HEK293 (cell line): Measurements from ENCODE around the gene MTX1.

Experiments
- ATF2 ChIP-seq: fragments of 450-650 bp; formaldehyde crosslinking; IDR thresholded peaks from 2 replicates; pipeline ENCODE4 v1.5.1; 2016; ENCODE audit warnings: missing biosample characterization, missing genetic modification characterization, low read depth
- BCL11A ChIP-seq: fragments of 450-650 bp; formaldehyde crosslinking; IDR thresholded peaks from 2 replicates; pipeline ENCODE4 v1.5.1; 2016; ENCODE audit warnings: low read depth, missing biosample characterization, missing genetic modification characterization
- GLIS1 ChIP-seq: fragments of 450-650 bp; formaldehyde crosslinking; IDR thresholded peaks from 2 replicates; pipeline ENCODE4 v1.5.1; 2016; ENCODE audit warnings: missing biosample characterization, missing genetic modification characterization
- HOXC10 ChIP-seq: sonication (generic); formaldehyde crosslinking; IDR thresholded peaks from 2 replicates; pipeline ENCODE4 v1.8.1; 2023; ENCODE audit warnings: mild to moderate bottlenecking, missing genetic modification reagents
- HOXD13 ChIP-seq: sonication (generic); formaldehyde crosslinking; IDR thresholded peaks from 2 replicates; pipeline ENCODE4 v1.8.0; 2022; ENCODE audit warnings: missing genetic modification reagents, borderline replicate concordance
- IKZF3 ChIP-seq: fragments of 450-650 bp; IDR thresholded peaks from 2 replicates; pipeline ENCODE4 v1.5.0; 2018; ENCODE audit warnings: missing biosample characterization, mild to moderate bottlenecking, missing genetic modification characterization, moderate library complexity
- KLF1 ChIP-seq: fragments of 450-650 bp; formaldehyde crosslinking; IDR thresholded peaks from 2 replicates; pipeline ENCODE4 v1.5.1; 2016; ENCODE audit warnings: missing biosample characterization, missing genetic modification characterization
- KLF16 ChIP-seq: fragments of 450-650 bp; formaldehyde crosslinking; IDR thresholded peaks from 2 replicates; pipeline ENCODE4 v1.5.1; 2017; ENCODE audit warnings: missing biosample characterization, missing genetic modification characterization
- KLF7 ChIP-seq: fragments of 450-650 bp; formaldehyde crosslinking; IDR thresholded peaks from 2 replicates; pipeline ENCODE4 v1.5.1; 2016; ENCODE audit warnings: missing biosample characterization, missing genetic modification characterization, borderline replicate concordance
- PRDM1 ChIP-seq: fragments of 450-650 bp; formaldehyde crosslinking; IDR thresholded peaks from 2 replicates; pipeline ENCODE4; 2016; ENCODE audit warnings: missing biosample characterization, missing genetic modification characterization
- SCRT1 ChIP-seq: fragments of 450-650 bp; formaldehyde crosslinking; IDR thresholded peaks from 2 replicates; pipeline ENCODE4 v1.5.1; 2016; ENCODE audit warnings: missing biosample characterization, missing genetic modification characterization, borderline replicate concordance
- SP7 ChIP-seq: fragments of 450-650 bp; formaldehyde crosslinking; IDR thresholded peaks from 2 replicates; pipeline ENCODE4 v1.5.1; 2016; ENCODE audit warnings: missing biosample characterization, missing genetic modification characterization
- TSHZ1 ChIP-seq: fragments of 450-650 bp; formaldehyde crosslinking; IDR thresholded peaks from 2 replicates; pipeline ENCODE4 v1.5.1; 2016; ENCODE audit warnings: missing biosample characterization, missing genetic modification characterization, borderline replicate concordance
- ZBTB21 ChIP-seq: fragments of 450-650 bp; formaldehyde crosslinking; IDR thresholded peaks from 2 replicates; pipeline ENCODE4 v1.5.1; 2017; ENCODE audit warnings: missing biosample characterization, missing genetic modification characterization
- ZIC2 ChIP-seq: fragments of 450-650 bp; formaldehyde crosslinking; IDR thresholded peaks from 2 replicates; pipeline ENCODE4 v1.5.1; 2016; ENCODE audit warnings: missing biosample characterization, missing genetic modification characterization
- ZNF184 ChIP-seq: fragments of 450-650 bp; IDR thresholded peaks from 2 replicates; pipeline ENCODE4 v1.5.1; 2018; ENCODE audit warnings: missing biosample characterization, mild to moderate bottlenecking, missing genetic modification characterization
- ZNF2 ChIP-seq: fragments of 450-650 bp; formaldehyde crosslinking; IDR thresholded peaks from 2 replicates; pipeline ENCODE4 v1.5.1; 2016; ENCODE audit warnings: missing biosample characterization, missing genetic modification characterization
- ZNF202 ChIP-seq: fragments of 450-650 bp; formaldehyde crosslinking; IDR thresholded peaks from 2 replicates; pipeline ENCODE4 v1.5.1; 2016; ENCODE audit warnings: missing biosample characterization, missing genetic modification characterization, borderline replicate concordance
- ZNF223 ChIP-seq: fragments of 450-650 bp; formaldehyde crosslinking; IDR thresholded peaks from 2 replicates; pipeline ENCODE4 v1.5.1; 2016; ENCODE audit warnings: missing biosample characterization, missing genetic modification characterization
- ZNF26 ChIP-seq: fragments of 450-650 bp; formaldehyde crosslinking; IDR thresholded peaks from 2 replicates; pipeline ENCODE4 v1.5.1; 2016; ENCODE audit warnings: missing biosample characterization, missing genetic modification characterization
- ZNF266 ChIP-seq: fragments of 450-650 bp; formaldehyde crosslinking; IDR thresholded peaks from 2 replicates; pipeline ENCODE4 v1.5.1; 2016; ENCODE audit warnings: missing biosample characterization, missing genetic modification characterization, low read depth
- ZNF274 ChIP-seq, 2 experiments: fragments of 200-500 bp in 1 of 2; fragments of 450-650 bp in 1 of 2; sonication (Bioruptor generic) in 1 of 2; formaldehyde crosslinking in 1 of 2; IDR thresholded peaks; 2 replicates each; pipeline versions ENCODE4 v1.5.1 to v1.6.1; 2014 to 2016; ENCODE audit warnings: borderline replicate concordance in 1 of 2, inconsistent platforms in 1 of 2, low read length in 1 of 2, missing biosample characterization in 1 of 2, missing genetic modification characterization in 1 of 2
- ZNF350 ChIP-seq: fragments of 450-650 bp; formaldehyde crosslinking; IDR thresholded peaks from 2 replicates; pipeline ENCODE4 v1.5.0; 2017; ENCODE audit warnings: missing biosample characterization, mild to moderate bottlenecking, missing genetic modification characterization
- ZNF394 ChIP-seq: fragments of 450-650 bp; formaldehyde crosslinking; IDR thresholded peaks from 2 replicates; pipeline ENCODE4 v1.5.1; 2016; ENCODE audit warnings: missing biosample characterization, missing genetic modification characterization, mild to moderate bottlenecking, moderate library complexity, borderline replicate concordance
- ZNF423 ChIP-seq: fragments of 450-650 bp; formaldehyde crosslinking; IDR thresholded peaks from 2 replicates; pipeline ENCODE4 v1.5.1; 2016; ENCODE audit warnings: missing biosample characterization, missing genetic modification characterization
- ZNF426 ChIP-seq: fragments of 450-650 bp; formaldehyde crosslinking; IDR thresholded peaks from 2 replicates; pipeline ENCODE4 v1.5.1; 2017; ENCODE audit warnings: missing biosample characterization, missing genetic modification characterization, mild to moderate bottlenecking, inconsistent platforms, moderate library complexity
- ZNF433 ChIP-seq: fragments of 450-650 bp; formaldehyde crosslinking; IDR thresholded peaks from 2 replicates; pipeline ENCODE4 v1.5.1; 2016; ENCODE audit warnings: missing biosample characterization, missing genetic modification characterization, low read depth
- ZNF473 ChIP-seq: fragments of 450-650 bp; formaldehyde crosslinking; IDR thresholded peaks from 2 replicates; pipeline ENCODE4 v1.5.1; 2017; ENCODE audit warnings: missing biosample characterization, missing genetic modification characterization
- ZNF571 ChIP-seq: fragments of 450-650 bp; formaldehyde crosslinking; IDR thresholded peaks from 2 replicates; pipeline ENCODE4 v1.5.0; 2017; ENCODE audit warnings: missing biosample characterization, missing genetic modification characterization
- ZNF585B ChIP-seq: fragments of 450-650 bp; formaldehyde crosslinking; IDR thresholded peaks from 2 replicates; pipeline ENCODE4 v1.5.1; 2016; ENCODE audit warnings: missing biosample characterization, missing genetic modification characterization
- ZNF596 ChIP-seq: fragments of 450-650 bp; IDR thresholded peaks from 2 replicates; pipeline ENCODE4 v1.5.0; 2018; ENCODE audit warnings: missing biosample characterization, mild to moderate bottlenecking, missing genetic modification characterization, moderate library complexity
- ZNF600 ChIP-seq: fragments of 450-650 bp; formaldehyde crosslinking; IDR thresholded peaks from 2 replicates; pipeline ENCODE4 v1.5.1; 2016; ENCODE audit warnings: missing biosample characterization, missing genetic modification characterization
- ZNF610 ChIP-seq: fragments of 450-650 bp; formaldehyde crosslinking; IDR thresholded peaks from 2 replicates; pipeline ENCODE4 v1.5.1; 2016; ENCODE audit warnings: missing biosample characterization, missing genetic modification characterization, borderline replicate concordance
- ZNF621 ChIP-seq: fragments of 450-650 bp; formaldehyde crosslinking; IDR thresholded peaks from 2 replicates; pipeline ENCODE4 v1.5.1; 2017; ENCODE audit warnings: missing biosample characterization, missing genetic modification characterization
- ZNF777 ChIP-seq: fragments of 450-650 bp; formaldehyde crosslinking; IDR thresholded peaks from 2 replicates; pipeline ENCODE4 v1.5.1; 2017; ENCODE audit warnings: missing biosample characterization, missing genetic modification characterization, borderline replicate concordance
- ZNF837 ChIP-seq: fragments of 450-650 bp; formaldehyde crosslinking; IDR thresholded peaks from 2 replicates; pipeline ENCODE4 v1.5.1; 2016; ENCODE audit warnings: missing biosample characterization, missing genetic modification characterization

The MTX1 gene

GRCh38 chr1:155172732-155173477 is 35.6 kb upstream of the MTX1 start, which contains the start of gene KRTCAP2 (continued):
- no peak for TF ChIP-seq TSHZ1 (tag by site-specific recombination)
- no peak for TF ChIP-seq ZNF585B (tag by site-specific recombination)
- TF ChIP-seq ZNF600: no peak
- no peak for TF ChIP-seq PRDM1 (tag by site-specific recombination)
- TF ChIP-seq ZNF777 (tag by site-specific recombination): no peak
- TF ChIP-seq ZNF223: no peak
- no peak for TF ChIP-seq ZNF202 (tag by site-specific recombination)
- TF ChIP-seq ZNF394 (tag by site-specific recombination): peak; percentile 100
- no peak for TF ChIP-seq ZNF433 (tag by site-specific recombination)
- peak; percentile 92 for TF ChIP-seq GLIS1 (tag by site-specific recombination)
- no peak for TF ChIP-seq ZNF473 (tag by site-specific recombination)
- TF ChIP-seq HOXD13 (CRISPR knock-in tag): no peak
- TF ChIP-seq ZNF350 (tag by site-specific recombination): no peak
- TF ChIP-seq ZNF610: no peak
- no peak for TF ChIP-seq ZNF184 (tag by site-specific recombination)
- peak; percentile 76 for TF ChIP-seq SP7 (tag by site-specific recombination)
- no peak for TF ChIP-seq ZNF596
- TF ChIP-seq ZNF837 (tag by site-specific recombination): 0 out of 2 replicates have a peak, but pooled peaks have one; percentile 26
- no peak for TF ChIP-seq ZIC2
- no peak for TF ChIP-seq ATF2 (tag by site-specific recombination)
- TF ChIP-seq HOXC10: no peak
- no peak for TF ChIP-seq ZNF266 (tag by site-specific recombination)
- no peak; the same call in 1 of the 2 replicates for TF ChIP-seq KLF7 (tag by site-specific recombination)
- no peak; the same call in 1 of the 2 replicates for TF ChIP-seq KLF1 (tag by site-specific recombination)
- no peak for TF ChIP-seq ZNF274 (IDR thresholded peaks at IDR 0.05; ENCODE audit: low read length)
- TF ChIP-seq ZNF274 (tag by site-specific recombination; IDR thresholded peaks at IDR 0.05; ENCODE audit: borderline replicate concordance): no peak
- peak; percentile 51; the same call in 1 of the 2 replicates for TF ChIP-seq KLF16 (tag by site-specific recombination)
- no peak for TF ChIP-seq ZBTB21 (tag by site-specific recombination)
- TF ChIP-seq IKZF3 (tag by site-specific recombination): no peak
- TF ChIP-seq SCRT1 (tag by site-specific recombination): no peak
- no peak for TF ChIP-seq ZNF621
- TF ChIP-seq ZNF426 (tag by site-specific recombination): no peak
- no peak for TF ChIP-seq BCL11A (tag by site-specific recombination)
- TF ChIP-seq ZNF571: no peak
- no peak for TF ChIP-seq ZNF423 (tag by site-specific recombination)
- TF ChIP-seq ZNF26 (tag by site-specific recombination): no peak
- 0 out of 2 replicates have a peak, but pooled peaks have one; percentile 77 for TF ChIP-seq ZNF2 (tag by site-specific recombination)
